Omental fat pad (tissue), 4 donors: Measurements from ENCODE around the gene CRNKL1. TPM values are rescaled to one million over a fixed set of nuclear protein-coding genes. Genes with fewer than 3 reads are reported as not detected.

Experiments
- ATAC-seq: fragments of 150-250 bp; one replicate; pipeline ENCODE4 v1.9.1; 2016; ENCODE audit warnings: mild to moderate bottlenecking, moderate library complexity; ENCODE audit not compliant: low FRiP score
- DNase-seq: peaks from one replicate; pipeline ENCODE4 v3.0.0-alpha.2; 2019; ENCODE audit warnings: low spot score
- total RNA-seq, 4 donors: library from RNA; depleted of rRNA; stranded (reverse); fragments of >200 nt; gene quantifications; one replicate each; pipeline ENCODE4 v1.1.0, GENCODE V29; 2016
- TF ChIP-seq, protein P1 (sequence below), 3 donors: fragments of 450-650 bp; IDR thresholded peaks; one replicate each; pipeline ENCODE4 v1.5.1; 2016 to 2017; ENCODE audit warnings: antibody characterized with exemption in 3 of 3, mild to moderate bottlenecking in 3 of 3, moderate library complexity in 2 of 3

CRNKL1 gene
- total RNA-seq, 4 donors from 2014 or later, result 13.8 to 30.7 (median 15.6) TPM

DNA sequence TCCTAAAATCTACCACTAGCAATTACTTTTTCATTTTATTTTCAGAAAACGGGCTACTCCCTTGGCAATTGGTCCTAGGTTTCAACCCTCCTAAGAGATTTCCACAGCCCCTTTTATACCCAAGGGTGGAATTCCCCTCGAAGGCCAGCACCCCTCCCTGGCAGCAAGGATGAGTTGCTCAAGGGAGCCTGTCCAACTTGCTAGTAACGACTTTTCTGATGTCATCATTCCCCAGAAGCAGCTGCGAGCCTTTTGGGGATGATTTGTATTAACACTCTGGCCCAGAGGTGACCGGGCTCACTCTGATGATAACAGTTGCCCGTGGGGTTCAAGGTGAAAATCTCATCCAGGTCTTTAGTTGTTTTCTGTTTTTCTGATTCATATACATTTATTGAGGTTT, 65.8 kb downstream of the CRNKL1 start:
- TF ChIP-seq, protein P1, sequence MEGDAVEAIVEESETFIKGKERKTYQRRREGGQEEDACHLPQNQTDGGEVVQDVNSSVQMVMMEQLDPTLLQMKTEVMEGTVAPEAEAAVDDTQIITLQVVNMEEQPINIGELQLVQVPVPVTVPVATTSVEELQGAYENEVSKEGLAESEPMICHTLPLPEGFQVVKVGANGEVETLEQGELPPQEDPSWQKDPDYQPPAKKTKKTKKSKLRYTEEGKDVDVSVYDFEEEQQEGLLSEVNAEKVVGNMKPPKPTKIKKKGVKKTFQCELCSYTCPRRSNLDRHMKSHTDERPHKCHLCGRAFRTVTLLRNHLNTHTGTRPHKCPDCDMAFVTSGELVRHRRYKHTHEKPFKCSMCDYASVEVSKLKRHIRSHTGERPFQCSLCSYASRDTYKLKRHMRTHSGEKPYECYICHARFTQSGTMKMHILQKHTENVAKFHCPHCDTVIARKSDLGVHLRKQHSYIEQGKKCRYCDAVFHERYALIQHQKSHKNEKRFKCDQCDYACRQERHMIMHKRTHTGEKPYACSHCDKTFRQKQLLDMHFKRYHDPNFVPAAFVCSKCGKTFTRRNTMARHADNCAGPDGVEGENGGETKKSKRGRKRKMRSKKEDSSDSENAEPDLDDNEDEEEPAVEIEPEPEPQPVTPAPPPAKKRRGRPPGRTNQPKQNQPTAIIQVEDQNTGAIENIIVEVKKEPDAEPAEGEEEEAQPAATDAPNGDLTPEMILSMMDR (IDR thresholded peaks at IDR 0.05), result no peak
- DNase-seq (no peak), ATAC-seq (peak; percentile 67)

Other genes starting within 250 kb of the CRNKL1 start
- gene NAA20, start 35.1 kb downstream of the CRNKL1 start, total RNA-seq, result 10 to 100 TPM; 21.0 to 60.7 (median 45.8) TPM
- not detected for gene CFAP61, start 66 bp upstream of the CRNKL1 start, total RNA-seq